Measurements from ENCODE around the gene TIMM10. TPM values are rescaled to one million over a fixed set of nuclear protein-coding genes. Genes with fewer than 3 reads are reported as not detected.

The TIMM10 gene
- total RNA-seq, 1 donor from 2014 or later = 43.2 TPM

GRCh38 chr11:57481915-57482781 is 48.4 kb downstream of the TIMM10 start:
- DNase-seq (ENCODE audit: low spot score) = no peak
- peaks cover 54% of the 10 kb centered on the region for H3K27me3 Mint-ChIP-seq (ENCODE audit: low read depth)
- H3K4me1 Mint-ChIP-seq (ENCODE audit: low read depth) = peaks cover 9% of the 10 kb centered on the region
- no peak overlapping the region for H3K27ac Mint-ChIP-seq (ENCODE audit: unreplicated experiment)
- H3K4me3 Mint-ChIP-seq (ENCODE audit: unreplicated experiment) = no peak overlapping the region
- H3K9me3 Mint-ChIP-seq (ENCODE audit: low read depth) = no peaks in the 10 kb centered on the region
- H3K36me3 Mint-ChIP-seq (ENCODE audit: low read depth) = no peaks in the 10 kb centered on the region
- TF ChIP-seq, protein P1, sequence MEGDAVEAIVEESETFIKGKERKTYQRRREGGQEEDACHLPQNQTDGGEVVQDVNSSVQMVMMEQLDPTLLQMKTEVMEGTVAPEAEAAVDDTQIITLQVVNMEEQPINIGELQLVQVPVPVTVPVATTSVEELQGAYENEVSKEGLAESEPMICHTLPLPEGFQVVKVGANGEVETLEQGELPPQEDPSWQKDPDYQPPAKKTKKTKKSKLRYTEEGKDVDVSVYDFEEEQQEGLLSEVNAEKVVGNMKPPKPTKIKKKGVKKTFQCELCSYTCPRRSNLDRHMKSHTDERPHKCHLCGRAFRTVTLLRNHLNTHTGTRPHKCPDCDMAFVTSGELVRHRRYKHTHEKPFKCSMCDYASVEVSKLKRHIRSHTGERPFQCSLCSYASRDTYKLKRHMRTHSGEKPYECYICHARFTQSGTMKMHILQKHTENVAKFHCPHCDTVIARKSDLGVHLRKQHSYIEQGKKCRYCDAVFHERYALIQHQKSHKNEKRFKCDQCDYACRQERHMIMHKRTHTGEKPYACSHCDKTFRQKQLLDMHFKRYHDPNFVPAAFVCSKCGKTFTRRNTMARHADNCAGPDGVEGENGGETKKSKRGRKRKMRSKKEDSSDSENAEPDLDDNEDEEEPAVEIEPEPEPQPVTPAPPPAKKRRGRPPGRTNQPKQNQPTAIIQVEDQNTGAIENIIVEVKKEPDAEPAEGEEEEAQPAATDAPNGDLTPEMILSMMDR (IDR thresholded peaks at IDR 0.05) = no peak

DNA sequence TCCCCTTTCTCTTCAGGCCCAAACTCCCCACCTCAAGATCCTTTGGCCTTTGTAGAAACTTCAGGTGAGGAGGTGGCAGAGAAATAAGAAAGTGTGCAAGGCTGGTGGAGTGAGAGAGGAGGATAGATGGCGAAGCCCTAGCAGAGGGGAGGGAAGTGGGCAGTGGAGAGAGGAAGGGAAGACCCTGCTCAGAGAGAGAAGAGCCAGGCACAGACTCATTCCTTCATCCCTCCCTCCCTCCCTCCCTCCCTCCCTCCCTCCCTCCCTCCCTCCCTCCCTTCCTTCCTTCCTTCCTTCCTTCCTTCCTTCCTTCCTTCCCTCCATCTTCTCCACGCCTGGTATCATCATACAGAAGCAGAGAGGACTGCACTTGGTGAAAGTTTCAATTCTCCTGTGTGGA is 49.2 kb downstream of the TIMM10 start:
- Mint-ChIP-seq H3K9me3 (ENCODE audit: low read depth) (no peaks in the 10 kb centered on the region), H3K27ac (ENCODE audit: unreplicated experiment) (no peak overlapping the region), H3K36me3 (ENCODE audit: low read depth) (no peaks in the 10 kb centered on the region), H3K27me3 (ENCODE audit: low read depth) (peaks cover 59% of the 10 kb centered on the region), H3K4me3 (ENCODE audit: unreplicated experiment) (no peak overlapping the region), H3K4me1 (ENCODE audit: low read depth) (peaks cover 14% of the 10 kb centered on the region)
- no peak for DNase-seq (ENCODE audit: low spot score)
- TF ChIP-seq, protein P1 (IDR thresholded peaks at IDR 0.05) = no peak

GRCh38 chr11:57480409-57481137 is 50.0 kb downstream of the TIMM10 start:
- H3K9me3 Mint-ChIP-seq (ENCODE audit: low read depth) = no peaks in the 10 kb centered on the region
- H3K27ac Mint-ChIP-seq (ENCODE audit: unreplicated experiment) = no peak overlapping the region
- TF ChIP-seq, protein P1 (IDR thresholded peaks at IDR 0.05) = peak; percentile 80
- H3K36me3 Mint-ChIP-seq (ENCODE audit: low read depth) = no peaks in the 10 kb centered on the region
- H3K4me3 Mint-ChIP-seq (ENCODE audit: unreplicated experiment) = no peak overlapping the region
- peaks cover 19% of the 10 kb centered on the region for H3K4me1 Mint-ChIP-seq (ENCODE audit: low read depth)
- no peak for DNase-seq (ENCODE audit: low spot score)
- peaks cover 64% of the 10 kb centered on the region for H3K27me3 Mint-ChIP-seq (ENCODE audit: low read depth)

GRCh38 chr11:57479911-57480310 is 50.6 kb downstream of the TIMM10 start:
- Mint-ChIP-seq H3K9me3 (ENCODE audit: low read depth) (no peaks in the 10 kb centered on the region), H3K4me3 (ENCODE audit: unreplicated experiment) (no peak overlapping the region), H3K27ac (ENCODE audit: unreplicated experiment) (no peak overlapping the region), H3K36me3 (ENCODE audit: low read depth) (no peaks in the 10 kb centered on the region), H3K4me1 (ENCODE audit: low read depth) (peaks cover 19% of the 10 kb centered on the region), H3K27me3 (ENCODE audit: low read depth) (peaks cover 68% of the 10 kb centered on the region)
- DNase-seq (ENCODE audit: low spot score) = no peak
- TF ChIP-seq, protein P1 (IDR thresholded peaks at IDR 0.05) = no peak

DNA sequence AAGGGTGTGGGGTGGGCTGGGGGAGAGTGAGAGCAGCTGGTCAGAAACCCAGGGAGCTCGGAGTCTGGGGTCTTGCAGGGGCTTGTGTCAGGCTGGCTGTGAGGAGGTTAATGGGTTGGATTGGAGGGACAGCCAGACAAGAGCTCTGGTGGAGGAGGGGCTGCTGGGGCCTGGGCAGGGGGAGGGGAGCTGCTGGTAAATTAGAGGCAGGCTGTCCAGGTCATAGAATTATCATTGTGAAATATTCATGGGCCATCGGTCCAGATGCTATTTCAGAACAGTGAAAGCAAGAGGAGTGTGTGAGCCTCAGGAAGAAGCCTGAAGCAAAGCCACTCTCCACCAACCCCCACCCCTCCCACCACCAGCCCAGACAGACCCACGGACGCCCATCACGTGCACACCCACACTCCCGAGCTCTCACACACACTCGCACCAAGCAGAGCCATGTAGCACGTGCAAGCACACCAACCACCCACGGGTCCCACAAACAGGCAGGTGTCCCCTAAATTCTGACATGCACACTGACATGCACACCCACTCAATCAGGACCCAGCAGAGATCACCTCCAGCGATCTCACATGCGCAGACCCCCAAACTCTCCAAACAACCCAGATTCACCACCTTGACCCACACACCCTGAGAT is 51.4 kb downstream of the TIMM10 start:
- TF ChIP-seq, protein P1 (IDR thresholded peaks at IDR 0.05) = no peak
- Mint-ChIP-seq H3K4me3 (ENCODE audit: unreplicated experiment) (no peak overlapping the region), H3K36me3 (ENCODE audit: low read depth) (no peaks in the 10 kb centered on the region), H3K27me3 (ENCODE audit: low read depth) (peaks cover 72% of the 10 kb centered on the region), H3K27ac (ENCODE audit: unreplicated experiment) (no peak overlapping the region), H3K4me1 (ENCODE audit: low read depth) (peaks cover 19% of the 10 kb centered on the region), H3K9me3 (ENCODE audit: low read depth) (no peaks in the 10 kb centered on the region)
- no peak for DNase-seq (ENCODE audit: low spot score)
